Sigmoid colon (tissue), 4 donors: ENCODE results near the gene FXYD2.

ENCODE experiments used
- CTCF ChIP-seq, 4 experiments: fragments of 450-650 bp in 3 of 4; fragments of 200-600 bp in 1 of 4; IDR thresholded peaks; one replicate each; pipeline ENCODE4 v1.5.1; 2016 to 2019; ENCODE audit warnings: antibody characterized with exemption in 4 of 4, mild to moderate bottlenecking in 3 of 4, moderate library complexity in 2 of 4
- POLR2AphosphoS5 ChIP-seq, 4 donors: sonication (generic); formaldehyde crosslinking; IDR thresholded peaks; one replicate each; pipeline ENCODE4 v1.6.1; 2017; ENCODE audit warnings: antibody characterized with exemption in 4 of 4

GRCh38 chr11:117816846-117817367 is 7.6 kb downstream of the FXYD2 start:
- no peak for TF ChIP-seq CTCF (IDR thresholded peaks at IDR 0.05)
- TF ChIP-seq POLR2AphosphoS5 (IDR thresholded peaks at IDR 0.05): no peak
